ENCODE data around the gene CREB3L1. TPM values are rescaled to one million over a fixed set of nuclear protein-coding genes. Genes with fewer than 3 reads are reported as not detected.

The CREB3L1 gene
- total and polyA plus RNA-seq, 2 of the 13 experiments (the other 11 are each of a cell fraction or from before 2014, with no cell fraction given): not detected

- TF ChIP-seq ELF4 (CRISPR knock-in tag; IDR thresholded peaks at IDR 0.05; ENCODE audit: borderline replicate concordance) (no peak), ZSCAN12 (CRISPR knock-in tag; IDR thresholded peaks at IDR 0.05) (no peak), ZNF138 (CRISPR knock-in tag; IDR thresholded peaks at IDR 0.05; ENCODE audit: low read depth) (no peak)
These were observed 13.3 kb downstream of the CREB3L1 start (continued) for GRCh38 chr11:46290598-46291309.

GRCh38 chr11:46291441-46292150 is 14.1 kb downstream of the CREB3L1 start:
- no peaks in the 10 kb centered on the region for H3K9me3 ChIP-seq (ENCODE audit: low read length)
- ATAC-seq (no peak), DNase-seq (ENCODE audit: low spot score) (no peak), FAIRE-seq (no peak)
- H3K79me2 ChIP-seq (ENCODE audit: insufficient read depth, low read length): no peaks in the 10 kb centered on the region
- ChIA-PET POLR2A (interaction anchor here (3.4 kb wide), 1 partner anchor 48 kb away, joined by 12 read pairs; no protein-coding TSS in a partner anchor), CTCF (ENCODE audit: low intra/inter-chr PET ratio, low total read pairs) (no interaction called here)
- H3K4me1 ChIP-seq (ENCODE audit: insufficient read depth, low read length): peaks cover 21% of the 10 kb centered on the region
- intact Hi-C loops (cut with micrococcal nuclease; ENCODE audit: unreplicated experiment) (no loop called here), in situ Hi-C loops (cut with HindIII; ENCODE audit: extremely low pct_ligation_motif_present, low pct_unique_long_range_greater_than_20kb) (no loop called here)
- 13% methylated on average over 10 of the region's 10 CpGs for WGBS (ENCODE audit: low lambda C conversion rate)
- no peaks in the 10 kb centered on the region for H3K36me3 ChIP-seq (replicated peaks in 1 of 2; ENCODE audit: control insufficient read depth in 1 of 2, insufficient read depth in 2 of 2, low read length in 2 of 2)
- H3K27ac ChIP-seq (ENCODE audit: extremely low read length, insufficient read depth, low read length): no peak overlapping the region
- no peak overlapping the region for H3K4me2 ChIP-seq (ENCODE audit: low read depth, low read length)
- H3K4me3 ChIP-seq (replicated peaks in 1 of 3; ENCODE audit: insufficient read depth in 1 of 3, low read depth in 2 of 3, low read length in 3 of 3): no peak overlapping the region
- H3K9ac ChIP-seq (ENCODE audit: insufficient read depth, low read depth, low read length): no peak overlapping the region
- TF ChIP-seq CHD4 (IDR thresholded peaks at IDR 0.05; ENCODE audit: borderline replicate concordance, low read length) (no peak), GZF1 (CRISPR knock-in tag; IDR thresholded peaks at IDR 0.05) (no peak), NCOA1 (CRISPR knock-in tag; IDR thresholded peaks at IDR 0.05) (no peak), PREB (CRISPR knock-in tag; IDR thresholded peaks at IDR 0.05) (no peak), THAP8 (CRISPR knock-in tag; IDR thresholded peaks at IDR 0.05; ENCODE audit: borderline replicate concordance) (no peak), KLF11 (CRISPR knock-in tag; IDR thresholded peaks at IDR 0.05) (no peak), ZNF235 (CRISPR knock-in tag; IDR thresholded peaks at IDR 0.05; ENCODE audit: borderline replicate concordance) (no peak), ZMYM4 (CRISPR knock-in tag; IDR thresholded peaks at IDR 0.05) (no peak), ETV5 (CRISPR knock-in tag; IDR thresholded peaks at IDR 0.05; ENCODE audit: borderline replicate concordance) (no peak), RFX1 (IDR thresholded peaks at IDR 0.05) (no peak), ARNT2 (CRISPR knock-in tag; IDR thresholded peaks at IDR 0.05; ENCODE audit: low read depth) (no peak), BCL6 (CRISPR knock-in tag; IDR thresholded peaks at IDR 0.05) (no peak), BRCA1 (CRISPR knock-in tag; IDR thresholded peaks at IDR 0.05) (no peak), ZSCAN22 (CRISPR knock-in tag; IDR thresholded peaks at IDR 0.05) (no peak)
- no peaks in the 10 kb centered on the region for H4K20me1 ChIP-seq (ENCODE audit: insufficient read depth, low read length)
- BruUV-seq (replicated peaks): no TSS peak
- H3K27me3 ChIP-seq (ENCODE audit: control insufficient read depth in 1 of 2, insufficient read depth in 2 of 2, low read length in 2 of 2): peaks cover 18 to 66% of the 10 kb centered on the region in 2 experiments; a peak in 4 of 5 replicates
- no peak overlapping the region for H2AFZ ChIP-seq (ENCODE audit: low read length)
